HepG2 (cell line): Measurements from ENCODE around the gene GGA3. TPM values are rescaled to one million over a fixed set of nuclear protein-coding genes. Genes with fewer than 3 reads are reported as not detected.
A peak's percentile ranks its signal among the peaks of the same experiment; 100 is the strongest.

ENCODE experiments used
- ARNT ChIP-seq: fragments of 450-650 bp; IDR thresholded peaks from 2 replicates; pipeline ENCODE4 v1.6.1; 2017
- ATM ChIP-seq: fragments of 450-650 bp; IDR thresholded peaks from 2 replicates; pipeline ENCODE4 v1.7.1; 2017; ENCODE audit warnings: mild to moderate bottlenecking, borderline replicate concordance
- CHCHD3 ChIP-seq: sonication (generic); formaldehyde crosslinking; IDR thresholded peaks from 2 replicates; pipeline ENCODE4 v1.8.0; 2022; ENCODE audit warnings: mild to moderate bottlenecking, missing genetic modification reagents, moderate library complexity
- IRF2 ChIP-seq: IDR thresholded peaks from 2 replicates; pipeline ENCODE4 v1.6.1; 2018; ENCODE audit warnings: missing genetic modification reagents, missing compliant biosample characterization
- KDM1A ChIP-seq: IDR thresholded peaks from 2 replicates; pipeline ENCODE4 v1.6.1; 2016; ENCODE audit warnings: missing compliant biosample characterization
- KLF16 ChIP-seq, 2 experiments: sonication (generic) in 1 of 2; formaldehyde crosslinking in 1 of 2; IDR thresholded peaks; 2 replicates each; pipeline versions ENCODE4 v1.6.1 to v1.8.0; 2016 to 2023; ENCODE audit warnings: missing genetic modification reagents in 2 of 2, missing compliant biosample characterization in 1 of 2
- MTA3 ChIP-seq: sonication (generic); formaldehyde crosslinking; IDR thresholded peaks from 2 replicates; pipeline ENCODE4 v1.4.0; 2020; ENCODE audit warnings: missing genetic modification reagents
- NCOR1 ChIP-seq: fragments of 200-600 bp; sonication (generic); IDR thresholded peaks from 2 replicates; pipeline ENCODE4 v1.7.0; 2017; ENCODE audit warnings: antibody characterized with exemption, low read length, borderline replicate concordance
- RBAK ChIP-seq: sonication (generic); formaldehyde crosslinking; IDR thresholded peaks from 2 replicates; pipeline ENCODE4 v1.5.1; 2020; ENCODE audit warnings: mild to moderate bottlenecking, missing genetic modification reagents
- REXO4 ChIP-seq: sonication (generic); formaldehyde crosslinking; IDR thresholded peaks from 2 replicates; pipeline ENCODE4 v1.8.0; 2022; ENCODE audit warnings: missing genetic modification reagents, mild to moderate bottlenecking, borderline replicate concordance
- SMAD1 ChIP-seq: sonication (generic); formaldehyde crosslinking; IDR thresholded peaks from 2 replicates; pipeline ENCODE4 v1.4.0; 2020; ENCODE audit warnings: missing genetic modification reagents, low read depth, mild to moderate bottlenecking, borderline replicate concordance
- SP1 ChIP-seq, 2 experiments: fragments of 450-650 bp in 1 of 2; sonication (generic) in 1 of 2; formaldehyde crosslinking in 1 of 2; IDR thresholded peaks; 2 replicates each; pipeline versions ENCODE4 v1.4.0 to v1.6.1; 2016 to 2020; ENCODE audit warnings: missing genetic modification reagents in 1 of 2
- SP2 ChIP-seq: sonication (generic); formaldehyde crosslinking; IDR thresholded peaks from 2 replicates; pipeline ENCODE4 v1.5.1; 2020; ENCODE audit warnings: mild to moderate bottlenecking, missing genetic modification reagents
- SPEN ChIP-seq: sonication (generic); formaldehyde crosslinking; IDR thresholded peaks from 2 replicates; pipeline ENCODE4 v1.5.1; 2020; ENCODE audit warnings: low read depth, mild to moderate bottlenecking, missing genetic modification reagents
- SRSF1 ChIP-seq: fragments of 200-400 bp; formaldehyde crosslinking; optimal IDR thresholded peaks from 2 replicates; pipeline ENCODE3; 2017; ENCODE audit warnings: mild to moderate bottlenecking, low read depth, low read length, moderate library complexity
- SRSF9 ChIP-seq: fragments of 200-400 bp; formaldehyde crosslinking; IDR thresholded peaks from 2 replicates; pipeline ENCODE4 v1.6.1; 2018; ENCODE audit warnings: borderline replicate concordance, mild to moderate bottlenecking, low read depth, low read length; ENCODE audit not compliant: insufficient read depth, poor library complexity, severe bottlenecking
- TBX2 ChIP-seq: sonication (generic); formaldehyde crosslinking; IDR thresholded peaks from 2 replicates; pipeline ENCODE4 v1.5.0; 2020; ENCODE audit warnings: missing genetic modification reagents, mild to moderate bottlenecking, borderline replicate concordance
- ZBTB1 ChIP-seq: sonication (generic); formaldehyde crosslinking; IDR thresholded peaks from 2 replicates; pipeline ENCODE4 v1.4.0; 2020; ENCODE audit warnings: missing genetic modification reagents, borderline replicate concordance
- ZFP90 ChIP-seq: sonication (generic); formaldehyde crosslinking; IDR thresholded peaks from 2 replicates; pipeline ENCODE4 v1.8.0; 2022; ENCODE audit warnings: missing genetic modification reagents, mild to moderate bottlenecking, inconsistent platforms, borderline replicate concordance
- ZIK1 ChIP-seq: sonication (generic); formaldehyde crosslinking; IDR thresholded peaks from 2 replicates; pipeline ENCODE4 v1.5.0; 2020; ENCODE audit warnings: mild to moderate bottlenecking, low read depth, missing genetic modification reagents, borderline replicate concordance
- ZKSCAN5 ChIP-seq: sonication (generic); formaldehyde crosslinking; IDR thresholded peaks from 2 replicates; pipeline ENCODE4 v1.5.1; 2020; ENCODE audit warnings: mild to moderate bottlenecking, missing genetic modification reagents
- ZKSCAN8 ChIP-seq: IDR thresholded peaks from 2 replicates; pipeline ENCODE4 v1.6.1; 2016; ENCODE audit warnings: borderline replicate concordance, missing genetic modification reagents, missing compliant biosample characterization
- ZNF10 ChIP-seq: sonication (generic); formaldehyde crosslinking; IDR thresholded peaks from 2 replicates; pipeline ENCODE4 v1.4.0; 2020; ENCODE audit warnings: mild to moderate bottlenecking, low read depth, missing genetic modification reagents, borderline replicate concordance
- ZNF451 ChIP-seq: sonication (generic); formaldehyde crosslinking; IDR thresholded peaks from 2 replicates; pipeline ENCODE4 v1.5.0; 2020; ENCODE audit warnings: mild to moderate bottlenecking, missing genetic modification reagents
- ZNF501 ChIP-seq: sonication (generic); formaldehyde crosslinking; IDR thresholded peaks from 2 replicates; pipeline ENCODE4 v1.5.1; 2020; ENCODE audit warnings: mild to moderate bottlenecking, moderate library complexity, missing genetic modification reagents
- ZNF570 ChIP-seq: sonication (generic); formaldehyde crosslinking; IDR thresholded peaks from 2 replicates; pipeline ENCODE4 v1.4.0; 2020; ENCODE audit warnings: mild to moderate bottlenecking, missing genetic modification reagents, borderline replicate concordance
- ZNF598 ChIP-seq: sonication (generic); formaldehyde crosslinking; IDR thresholded peaks from 2 replicates; pipeline ENCODE4 v1.5.1; 2020; ENCODE audit warnings: mild to moderate bottlenecking, missing genetic modification reagents, borderline replicate concordance
- ZNF674 ChIP-seq: sonication (generic); formaldehyde crosslinking; IDR thresholded peaks from 2 replicates; pipeline ENCODE4 v1.5.0; 2020; ENCODE audit warnings: low read depth, mild to moderate bottlenecking, missing genetic modification reagents
- ZNF816 ChIP-seq: sonication (generic); formaldehyde crosslinking; IDR thresholded peaks from 2 replicates; pipeline ENCODE4 v1.8.0; 2022; ENCODE audit warnings: missing genetic modification reagents, mild to moderate bottlenecking, borderline replicate concordance
- ZSCAN25 ChIP-seq: sonication (generic); formaldehyde crosslinking; IDR thresholded peaks from 2 replicates; pipeline ENCODE4 v1.8.0; 2022; ENCODE audit warnings: mild to moderate bottlenecking, missing genetic modification reagents
- polyA plus RNA-seq, 8 experiments: library from polyadenylated mRNA; depleted of rRNA in 3 of 8; stranded (reverse) in 7 of 8; unstranded in 1 of 8; fragments of >200 nt; fragmentation: Illumina TruSeq in 4 of 8; extraction: Trizol in 4 of 8; gene quantifications; 2 replicates each; pipeline versions ENCODE4 v1.2.1 to v1.2.3, GENCODE V29; 2011 to 2016; ENCODE audit warnings: low read depth in 4 of 8, missing spikeins in 1 of 8, mixed read lengths in 1 of 8; ENCODE audit not compliant: insufficient read depth in 1 of 8
- total RNA-seq, 5 experiments: library from RNA; depleted of rRNA; stranded (reverse); fragments of >200 nt; fragmentation: Illumina TruSeq; extraction: Trizol; gene quantifications; 2 replicates each; pipeline ENCODE4 v1.2.3, GENCODE V29; 2016; ENCODE audit warnings: low read depth in 1 of 5
- TF ChIP-seq, protein P1 (sequence below): sonication (generic); formaldehyde crosslinking; IDR thresholded peaks from 2 replicates; pipeline ENCODE4 v1.5.1; 2020; ENCODE audit warnings: missing genetic modification reagents, mild to moderate bottlenecking, borderline replicate concordance

The GGA3 gene
- total and polyA plus RNA-seq, 2 of the 13 experiments (the other 11 are each of a cell fraction or from before 2014, with no cell fraction given): 28.4 to 43.7 TPM

DNA sequence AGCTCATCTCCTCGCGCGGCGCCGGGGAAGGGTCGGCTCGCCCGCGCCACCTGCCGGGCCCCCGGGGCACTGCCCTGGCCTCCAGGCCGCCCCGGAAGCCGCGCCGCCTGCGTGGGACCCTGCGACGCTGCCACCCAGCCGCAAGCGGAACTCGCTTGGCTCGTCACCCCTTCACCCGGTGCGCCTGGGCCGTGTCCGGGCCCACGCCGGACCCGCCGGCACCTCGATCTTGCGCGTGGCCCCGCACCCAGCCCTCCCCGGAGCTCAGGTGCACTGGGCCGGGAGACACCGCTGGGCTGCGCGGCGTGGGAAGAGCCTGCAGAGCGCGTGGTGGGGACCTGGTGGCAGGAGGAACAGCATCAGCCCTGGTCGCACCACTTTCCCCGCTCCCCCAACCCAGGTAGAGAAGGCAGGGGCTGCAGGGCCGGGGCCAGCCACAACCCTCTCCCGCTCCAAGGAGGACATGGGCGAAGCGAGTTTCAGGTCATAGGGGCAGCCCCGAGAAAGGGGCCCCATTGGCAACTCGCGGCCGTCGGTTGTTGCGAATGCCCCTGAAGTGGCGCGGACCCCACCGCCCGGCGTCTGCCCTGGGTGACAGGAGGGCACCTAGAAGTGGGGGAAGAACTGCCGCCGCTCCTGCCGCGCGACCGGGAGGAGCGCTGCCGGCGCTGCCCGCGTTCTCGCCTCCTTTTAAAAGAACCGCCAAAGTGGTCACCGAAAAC lies 10.0 kb upstream of the GGA3 start (continued):
- TF ChIP-seq RBAK (CRISPR knock-in tag) (no peak), ZKSCAN8 (CRISPR knock-in tag) (no peak), ZNF816 (CRISPR knock-in tag) (no peak), SMAD1 (0 out of 2 replicates have a peak, but pooled peaks have one; percentile 44), ZNF674 (CRISPR knock-in tag) (no peak), ZKSCAN5 (no peak), IRF2 (no peak), ZFP90 (peak; percentile 52; the same call in 1 of the 2 replicates), REXO4 (CRISPR knock-in tag) (peak; percentile 50; the same call in 1 of the 2 replicates), ZNF570 (no peak), ZIK1 (peak; percentile 88), SRSF9 (no peak), ZNF501 (CRISPR knock-in tag) (peak; percentile 63), SPEN (CRISPR knock-in tag) (peak; percentile 73), ZNF451 (peak; percentile 87; the same call in 1 of the 2 replicates), ZNF598 (peak; percentile 61; the same call in 1 of the 2 replicates), SRSF1 (no peak), ZSCAN25 (CRISPR knock-in tag) (peak; percentile 42), ATM (no peak), ZBTB1 (CRISPR knock-in tag) (no peak), SP2 (CRISPR knock-in tag) (0 out of 2 replicates have a peak, but pooled peaks have one; percentile 29), CHCHD3 (0 out of 2 replicates have a peak, but pooled peaks have one; percentile 38), TBX2 (peak; percentile 35), KLF16 (CRISPR knock-in tag; IDR thresholded peaks at IDR 0.05) (no peak), NCOR1 (no peak), SP1 (IDR thresholded peaks at IDR 0.05) (no peak), SP1 (CRISPR knock-in tag; IDR thresholded peaks at IDR 0.05) (no peak; the same call in 1 of the 2 replicates), ARNT (no peak), KDM1A (CRISPR knock-in tag) (no peak), ZNF10 (CRISPR knock-in tag) (no peak), MTA3 (CRISPR knock-in tag) (no peak)
- TF ChIP-seq, protein P1, sequence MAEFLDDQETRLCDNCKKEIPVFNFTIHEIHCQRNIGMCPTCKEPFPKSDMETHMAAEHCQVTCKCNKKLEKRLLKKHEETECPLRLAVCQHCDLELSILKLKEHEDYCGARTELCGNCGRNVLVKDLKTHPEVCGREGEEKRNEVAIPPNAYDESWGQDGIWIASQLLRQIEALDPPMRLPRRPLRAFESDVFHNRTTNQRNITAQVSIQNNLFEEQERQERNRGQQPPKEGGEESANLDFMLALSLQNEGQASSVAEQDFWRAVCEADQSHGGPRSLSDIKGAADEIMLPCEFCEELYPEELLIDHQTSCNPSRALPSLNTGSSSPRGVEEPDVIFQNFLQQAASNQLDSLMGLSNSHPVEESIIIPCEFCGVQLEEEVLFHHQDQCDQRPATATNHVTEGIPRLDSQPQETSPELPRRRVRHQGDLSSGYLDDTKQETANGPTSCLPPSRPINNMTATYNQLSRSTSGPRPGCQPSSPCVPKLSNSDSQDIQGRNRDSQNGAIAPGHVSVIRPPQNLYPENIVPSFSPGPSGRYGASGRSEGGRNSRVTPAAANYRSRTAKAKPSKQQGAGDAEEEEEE (CRISPR knock-in tag): no peak
